Smooth muscle cell (in vitro differentiated cells): Measurements from ENCODE around the gene BSG. TPM values are rescaled to one million over a fixed set of nuclear protein-coding genes. Genes with fewer than 3 reads are reported as not detected.

Experiments used
- DNase-seq: peaks from one replicate; lab custom pipeline; 2025; ENCODE audit not compliant: unreplicated experiment; lab: John Stamatoyannopoulos, UW
- H2AFZ ChIP-seq: fragments of 200-600 bp; sonication (generic); 2 replicates; pipeline ENCODE4 v1.6.0; 2016; ENCODE audit warnings: antibody characterized with exemption, low read depth, mild to moderate bottlenecking
- H3F3A ChIP-seq: fragments of 200-600 bp; sonication (generic); 2 replicates; pipeline ENCODE4 v1.6.0; 2017; ENCODE audit warnings: antibody characterized with exemption, low read depth
- H3K27ac ChIP-seq: fragments of 200-600 bp; sonication (generic); 2 replicates; pipeline ENCODE4 v1.5.1; 2016; ENCODE audit warnings: low read depth, mild to moderate bottlenecking
- H3K27me3 ChIP-seq: fragments of 200-600 bp; sonication (generic); 2 replicates; pipeline ENCODE4 v1.6.1; 2016; ENCODE audit warnings: low read depth, mild to moderate bottlenecking
- H3K36me3 ChIP-seq: fragments of 200-600 bp; sonication (generic); 2 replicates; pipeline ENCODE4 v1.5.1; 2016; ENCODE audit warnings: low read depth
- H3K4me1 ChIP-seq: fragments of 200-600 bp; sonication (generic); 2 replicates; pipeline ENCODE4 v1.5.1; 2016; ENCODE audit warnings: low read depth
- H3K4me2 ChIP-seq: fragments of 200-600 bp; sonication (generic); 2 replicates; pipeline ENCODE4 v1.6.0; 2016; ENCODE audit warnings: mild to moderate bottlenecking
- H3K4me3 ChIP-seq: fragments of 200-600 bp; sonication (generic); 2 replicates; pipeline ENCODE4 v1.5.1; 2016; ENCODE audit warnings: mild to moderate bottlenecking
- H3K79me2 ChIP-seq: fragments of 200-600 bp; sonication (generic); 2 replicates; pipeline ENCODE4 v1.6.0; 2016; ENCODE audit warnings: low read depth, mild to moderate bottlenecking
- H3K9ac ChIP-seq: fragments of 200-600 bp; sonication (generic); 2 replicates; pipeline ENCODE4 v1.6.0; 2016; ENCODE audit warnings: low read depth
- H3K9me3 ChIP-seq: fragments of 200-600 bp; sonication (generic); replicated peaks from 2 replicates; pipeline ENCODE4 v1.5.1; 2016; ENCODE audit warnings: low read depth
- H4K20me1 ChIP-seq: fragments of 200-600 bp; sonication (generic); 2 replicates; pipeline ENCODE4 v1.6.0; 2016; ENCODE audit warnings: low read depth
- WGBS: methylation state at CpG from one replicate; pipeline ENCODE4 v1.1.7; 2016; ENCODE audit warnings: low lambda C conversion rate; 5-methylcytosine and 5-hydroxymethylcytosine counted together
- polyA plus RNA-seq: library from polyadenylated mRNA; unstranded; fragments of >200 nt; fragmentation: Nextera tagmentation; extraction: Ambion mirVana; gene quantifications from 2 replicates; pipeline ENCODE4 v1.2.1, GENCODE V29; 2016
- total RNA-seq: library from RNA; depleted of rRNA; stranded (reverse); fragments of >200 nt; gene quantifications from 2 replicates; pipeline ENCODE4 v1.2.3, GENCODE V29; 2014
- TF ChIP-seq, protein P1 (sequence below): fragments of 200-600 bp; sonication (generic); IDR thresholded peaks from 2 replicates; pipeline ENCODE4 v1.5.1; 2017; ENCODE audit warnings: borderline replicate concordance, mild to moderate bottlenecking, antibody characterized with exemption; ENCODE audit not compliant: insufficient read depth, poor library complexity, severe bottlenecking

The BSG gene
- total and polyA plus RNA-seq, 2 experiments from 2014 or later = 431 to 1,057 TPM

DNA sequence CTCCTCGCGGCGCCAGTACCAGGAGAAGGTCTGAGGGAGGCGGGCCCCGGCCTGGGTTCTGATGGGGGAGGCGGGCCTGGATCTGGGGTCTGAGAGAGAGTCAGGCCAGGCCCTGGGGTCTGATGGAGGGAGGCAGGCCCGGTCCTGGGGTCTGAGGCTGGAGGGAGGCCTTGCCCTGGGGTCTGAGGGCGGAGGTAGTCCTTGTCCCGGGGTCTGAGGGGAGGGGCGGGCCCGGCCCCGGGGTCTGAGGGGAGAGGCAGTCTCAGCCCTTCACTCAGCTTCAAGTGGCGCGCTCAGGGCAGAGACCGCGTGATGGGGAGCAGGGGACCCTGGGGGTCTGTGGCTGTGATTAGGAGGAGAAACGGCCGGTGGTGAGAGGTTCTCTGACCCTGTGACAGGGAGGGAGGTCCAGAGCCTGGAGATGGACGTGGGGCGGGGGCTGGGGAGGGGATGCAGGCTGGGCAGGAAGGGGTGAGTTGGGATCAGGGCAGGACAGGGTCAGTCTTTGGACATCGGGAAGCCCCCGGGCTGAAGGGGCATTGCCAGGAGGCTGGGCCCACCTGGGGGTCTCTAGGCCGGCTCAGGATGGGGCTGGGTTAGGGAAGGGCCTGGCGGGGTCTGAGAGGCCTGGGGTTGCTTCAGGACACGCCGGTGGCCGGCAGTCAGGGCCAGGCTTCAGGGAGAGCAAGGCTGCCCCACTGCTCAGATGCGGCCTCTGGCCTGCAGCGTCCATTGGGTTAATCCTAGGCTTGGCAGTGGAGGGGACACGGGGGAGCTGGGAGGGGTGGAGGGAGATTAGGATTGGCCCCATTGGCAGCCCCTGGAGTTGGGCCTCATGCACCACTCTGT is 36.0 kb downstream of the BSG start:
- Histone ChIP-seq H4K20me1 (peaks cover 9% of the 10 kb centered on the region), H3F3A (no peaks in the 10 kb centered on the region), H3K4me2 (no peak overlapping the region), H3K9me3 (no peaks in the 10 kb centered on the region), H3K27me3 (no peaks in the 10 kb centered on the region), H3K27ac (no peak overlapping the region), H3K9ac (no peak overlapping the region), H3K4me1 (no peaks in the 10 kb centered on the region), H3K79me2 (no peaks in the 10 kb centered on the region), H3K4me3 (no peak overlapping the region), H3K36me3 (no peaks in the 10 kb centered on the region), H2AFZ (no peak overlapping the region)
- DNase-seq = no peak
- TF ChIP-seq, protein P1, sequence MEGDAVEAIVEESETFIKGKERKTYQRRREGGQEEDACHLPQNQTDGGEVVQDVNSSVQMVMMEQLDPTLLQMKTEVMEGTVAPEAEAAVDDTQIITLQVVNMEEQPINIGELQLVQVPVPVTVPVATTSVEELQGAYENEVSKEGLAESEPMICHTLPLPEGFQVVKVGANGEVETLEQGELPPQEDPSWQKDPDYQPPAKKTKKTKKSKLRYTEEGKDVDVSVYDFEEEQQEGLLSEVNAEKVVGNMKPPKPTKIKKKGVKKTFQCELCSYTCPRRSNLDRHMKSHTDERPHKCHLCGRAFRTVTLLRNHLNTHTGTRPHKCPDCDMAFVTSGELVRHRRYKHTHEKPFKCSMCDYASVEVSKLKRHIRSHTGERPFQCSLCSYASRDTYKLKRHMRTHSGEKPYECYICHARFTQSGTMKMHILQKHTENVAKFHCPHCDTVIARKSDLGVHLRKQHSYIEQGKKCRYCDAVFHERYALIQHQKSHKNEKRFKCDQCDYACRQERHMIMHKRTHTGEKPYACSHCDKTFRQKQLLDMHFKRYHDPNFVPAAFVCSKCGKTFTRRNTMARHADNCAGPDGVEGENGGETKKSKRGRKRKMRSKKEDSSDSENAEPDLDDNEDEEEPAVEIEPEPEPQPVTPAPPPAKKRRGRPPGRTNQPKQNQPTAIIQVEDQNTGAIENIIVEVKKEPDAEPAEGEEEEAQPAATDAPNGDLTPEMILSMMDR = no peak
- WGBS = 95% methylated on average over 24 of the region's 30 CpGs

DNA sequence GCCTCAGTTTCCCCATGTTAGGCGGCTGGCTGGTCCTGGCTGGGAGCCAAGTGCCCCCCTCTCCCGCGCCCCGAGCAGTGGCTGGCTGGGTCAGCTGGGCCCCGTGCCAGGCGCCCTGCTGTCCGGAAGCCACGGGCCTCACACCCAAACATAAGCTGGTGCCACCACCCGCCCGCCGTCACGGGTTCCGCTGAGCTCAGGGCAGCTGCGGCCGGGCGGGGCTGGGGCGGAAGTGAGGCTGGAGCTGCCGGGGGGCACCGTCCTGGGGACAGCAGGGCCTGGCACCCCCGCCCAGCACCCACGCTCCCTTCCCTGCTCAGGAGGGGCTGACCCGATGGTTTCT is 36.6 kb downstream of the BSG start:
- TF ChIP-seq, protein P1 = no peak
- H3K4me1 ChIP-seq = no peaks in the 10 kb centered on the region
- H3F3A ChIP-seq = no peaks in the 10 kb centered on the region
- peaks cover 9% of the 10 kb centered on the region for H4K20me1 ChIP-seq
- H3K36me3 ChIP-seq = no peaks in the 10 kb centered on the region
- no peaks in the 10 kb centered on the region for H3K27me3 ChIP-seq
- no peak overlapping the region for H3K27ac ChIP-seq
- no peak overlapping the region for H2AFZ ChIP-seq
- no peak overlapping the region for H3K4me2 ChIP-seq
- DNase-seq = no peak
- 99% methylated on average over 15 of the region's 22 CpGs for WGBS
- no peak overlapping the region for H3K9ac ChIP-seq
- no peaks in the 10 kb centered on the region for H3K79me2 ChIP-seq
- no peaks in the 10 kb centered on the region for H3K9me3 ChIP-seq
- H3K4me3 ChIP-seq = no peak overlapping the region

DNA sequence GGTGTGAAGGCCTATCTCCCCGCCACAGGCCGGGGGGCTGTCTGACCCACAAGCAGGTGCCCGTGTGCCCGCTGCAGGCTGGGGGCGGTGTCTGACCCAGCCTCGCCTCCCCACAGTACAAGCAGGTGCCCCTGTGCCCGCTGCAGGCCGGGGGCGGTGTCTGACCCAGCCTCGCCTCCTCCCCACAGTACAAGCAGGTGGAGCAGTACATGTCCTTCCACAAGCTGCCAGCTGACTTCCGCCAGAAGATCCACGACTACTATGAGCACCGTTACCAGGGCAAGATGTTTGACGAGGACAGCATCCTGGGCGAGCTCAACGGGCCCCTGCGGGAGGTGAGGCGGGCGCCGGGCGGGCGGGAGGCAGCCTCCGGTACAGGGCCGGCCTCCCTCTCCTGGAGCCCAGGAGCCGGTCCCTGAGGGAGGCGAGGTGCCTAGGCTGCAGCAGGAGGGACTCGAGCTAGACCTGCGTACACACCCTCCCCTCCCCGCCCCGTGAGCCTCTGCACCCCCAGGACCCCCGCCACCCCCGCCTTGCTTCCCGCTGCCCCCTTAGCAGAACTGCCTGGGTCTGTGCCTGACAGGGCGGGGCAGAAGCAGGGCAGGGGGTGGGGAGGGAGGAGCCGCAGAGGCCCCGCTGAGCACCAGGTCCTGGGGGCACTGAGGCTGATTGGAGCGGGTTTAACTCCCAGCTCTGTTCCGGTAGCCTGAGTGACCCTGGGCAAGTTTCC is 37.8 kb downstream of the BSG start:
- Histone ChIP-seq H4K20me1 (peaks cover 9% of the 10 kb centered on the region), H3K9ac (no peak overlapping the region), H3K36me3 (no peaks in the 10 kb centered on the region), H3F3A (no peaks in the 10 kb centered on the region), H3K4me1 (no peaks in the 10 kb centered on the region), H3K4me3 (no peak overlapping the region), H2AFZ (no peak overlapping the region), H3K4me2 (no peak overlapping the region), H3K9me3 (no peaks in the 10 kb centered on the region), H3K27ac (no peak overlapping the region), H3K27me3 (no peaks in the 10 kb centered on the region), H3K79me2 (no peaks in the 10 kb centered on the region)
- TF ChIP-seq, protein P1 = no peak
- DNase-seq = no peak
- 91% methylated on average over 28 of the region's 38 CpGs for WGBS
